ENCODE measurements around the gene MAST4.
A peak's percentile ranks its signal among the peaks of the same experiment; 100 is the strongest.
"Not testable (repeated sequence)": the region's sequence is repeated elsewhere in the genome, so short reads cannot be mapped to it uniquely, and the experiment has no call there.

The MAST4 gene

DNA sequence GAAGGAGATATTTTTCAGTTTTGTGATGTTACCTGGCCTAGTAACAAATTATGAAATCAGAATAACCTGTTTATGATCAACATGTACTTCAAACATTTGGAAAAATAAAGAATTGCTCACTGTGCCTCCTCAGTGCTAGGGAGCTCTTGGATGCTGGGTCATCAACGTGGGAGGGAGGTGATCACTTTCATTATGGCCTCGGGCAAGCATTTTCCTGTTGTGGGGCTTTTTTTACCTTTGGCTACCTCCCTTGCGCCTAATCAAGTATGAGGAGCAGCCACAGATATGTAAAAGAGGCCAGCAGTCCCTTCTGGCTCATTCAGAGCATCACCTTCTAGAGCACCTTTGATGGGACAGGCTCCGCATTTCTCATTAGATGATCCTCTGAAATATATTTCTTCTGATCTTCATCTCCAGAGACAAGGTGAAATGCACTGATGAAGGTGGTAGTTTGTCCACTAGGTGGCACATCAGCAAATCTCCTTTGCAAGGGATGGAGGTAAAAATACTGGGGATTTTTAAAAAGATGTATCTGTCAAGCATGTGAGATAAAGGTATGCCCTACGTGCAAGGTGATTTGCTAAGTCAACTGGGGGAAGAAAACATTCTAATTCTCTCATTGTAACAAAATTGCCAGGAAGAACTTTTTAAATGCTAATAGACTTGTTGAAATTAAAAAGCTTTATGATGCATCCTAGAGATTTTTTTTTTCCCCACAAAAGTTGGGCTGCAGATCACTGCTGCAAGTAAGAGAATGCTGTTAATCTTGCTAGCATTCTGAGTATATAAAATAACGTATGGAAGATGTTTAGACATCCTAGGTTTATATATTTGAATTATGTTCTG, 218.2 kb downstream of the MAST4 start:
- peak; percentile 7 for DNase-seq

- no peak for DNase-seq
Measured at GRCh38 chr5:66818304-66818934, 222.2 kb downstream of the MAST4 start.

DNA sequence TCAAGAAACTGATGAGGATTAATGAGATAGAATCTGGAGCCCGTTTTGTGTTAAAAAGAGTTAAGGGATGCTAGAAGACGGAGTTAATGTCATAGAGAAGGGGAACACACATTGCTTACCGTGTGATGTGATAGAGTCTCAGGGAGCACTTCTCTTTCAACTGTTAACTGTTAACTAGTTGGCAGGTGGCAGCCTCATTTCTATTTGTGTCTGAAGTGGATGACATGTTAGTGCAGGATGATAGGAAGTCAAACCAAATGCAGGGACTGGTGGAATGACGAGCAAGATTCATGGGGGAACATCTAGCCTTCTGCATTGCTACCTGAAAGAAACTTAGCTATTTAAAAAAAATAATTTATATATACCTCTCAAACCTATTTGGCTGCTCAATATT, 222.7 kb downstream of the MAST4 start:
- DNase-seq: peak; percentile 40

GRCh38 chr5:66820630-66821207, 224.5 kb downstream of the MAST4 start:
- no peak for DNase-seq

DNA sequence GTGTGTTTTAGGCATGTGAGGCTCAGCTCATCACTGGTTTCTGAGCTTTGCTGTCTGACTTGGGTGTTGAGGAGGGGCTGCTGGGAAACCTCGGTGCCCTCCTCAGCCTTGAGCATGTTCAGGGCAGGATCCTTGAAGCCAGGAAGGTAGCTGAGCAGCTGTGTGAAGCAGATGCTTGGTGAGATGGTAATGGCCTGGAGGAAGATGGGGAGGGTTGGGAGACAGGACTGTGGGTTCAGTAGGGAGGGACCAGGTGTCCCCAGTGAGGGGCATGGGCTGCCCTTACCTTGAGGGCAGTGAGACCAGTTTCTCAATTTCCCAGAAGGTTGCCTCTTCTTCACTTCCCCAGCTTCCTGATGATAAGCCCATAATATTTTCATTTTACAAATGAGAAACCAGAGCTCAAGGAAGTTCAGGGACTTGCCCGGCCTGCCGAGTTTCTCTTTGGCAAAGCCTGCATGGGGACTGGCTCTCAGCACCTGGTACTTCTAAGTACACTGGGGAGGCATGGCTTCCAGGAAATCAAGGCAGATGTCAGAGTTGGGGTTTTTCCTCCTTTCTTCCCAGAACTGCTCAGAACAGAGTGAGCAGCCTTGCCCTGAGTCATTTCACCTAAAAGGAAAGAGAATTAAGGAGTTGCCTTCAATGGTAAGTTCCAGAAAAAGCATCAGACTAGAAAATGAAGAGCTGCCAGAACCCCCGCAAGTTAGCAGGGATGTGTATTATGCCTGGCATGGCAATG, 225.7 kb downstream of the MAST4 start:
- no peak for DNase-seq

GRCh38 chr5:66822906-66823305, 226.7 kb downstream of the MAST4 start:
- DNase-seq: not testable (repeated sequence)

DNA sequence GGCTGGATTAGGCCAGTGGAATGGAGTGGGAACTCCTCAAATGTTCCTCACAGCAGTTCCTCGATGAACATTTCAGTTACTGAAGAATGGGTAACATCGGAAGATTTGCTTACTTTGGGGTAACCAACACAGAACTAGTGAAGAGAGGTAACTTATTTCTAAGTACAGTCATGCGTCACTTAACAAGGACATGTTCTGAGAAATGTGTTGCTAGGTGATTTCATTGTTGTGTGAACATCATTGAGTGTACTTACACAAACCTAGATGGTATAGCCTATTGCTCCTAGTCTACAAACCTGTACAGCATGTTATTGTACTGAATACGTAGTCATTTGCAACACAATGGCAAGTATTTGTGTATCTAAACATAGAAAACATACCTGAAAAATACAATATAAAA, 228.3 kb downstream of the MAST4 start:
- DNase-seq: no peak

DNA sequence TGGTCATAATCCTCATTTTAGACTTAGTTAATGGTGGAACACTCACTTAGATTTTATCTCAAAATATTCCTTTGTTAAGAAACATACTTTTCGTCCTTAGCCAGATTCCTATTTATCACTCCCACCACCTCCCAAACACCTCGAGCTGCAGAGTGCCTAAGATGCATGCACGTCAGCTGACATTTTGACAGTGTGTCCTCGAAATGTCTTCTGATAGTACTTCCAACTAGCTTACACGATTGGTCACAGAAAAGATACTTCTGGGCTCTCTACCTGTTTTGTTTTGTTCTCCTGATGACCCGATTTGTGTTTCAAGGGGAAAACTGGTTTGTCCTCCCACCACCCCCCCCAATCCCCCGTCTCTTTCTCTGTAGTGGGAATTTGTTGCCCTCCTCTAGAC, 230.1 kb downstream of the MAST4 start:
- no peak for DNase-seq

DNA sequence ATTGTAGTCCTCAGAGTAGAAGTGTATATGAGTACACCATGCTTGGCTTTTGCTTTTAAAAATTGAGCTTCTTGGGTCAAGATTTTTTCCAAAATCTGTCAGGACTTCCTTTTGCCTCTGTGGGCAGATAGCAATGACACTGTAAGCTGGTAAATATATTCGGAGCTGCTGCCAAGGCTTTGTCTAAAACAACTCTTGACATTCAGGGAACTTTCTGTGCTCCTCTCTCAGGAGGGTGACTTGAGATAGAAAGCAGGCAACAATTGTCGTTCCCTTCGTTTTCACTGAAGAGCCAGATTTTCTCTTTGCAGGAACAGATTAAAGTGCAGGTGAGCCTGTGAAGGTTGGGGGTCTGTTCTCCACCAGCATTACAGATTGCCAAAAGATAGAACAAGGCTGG, 230.5 kb downstream of the MAST4 start:
- DNase-seq: no peak

- no peak for DNase-seq
Measured at GRCh38 chr5:66828046-66828547, 231.9 kb downstream of the MAST4 start.

DNA sequence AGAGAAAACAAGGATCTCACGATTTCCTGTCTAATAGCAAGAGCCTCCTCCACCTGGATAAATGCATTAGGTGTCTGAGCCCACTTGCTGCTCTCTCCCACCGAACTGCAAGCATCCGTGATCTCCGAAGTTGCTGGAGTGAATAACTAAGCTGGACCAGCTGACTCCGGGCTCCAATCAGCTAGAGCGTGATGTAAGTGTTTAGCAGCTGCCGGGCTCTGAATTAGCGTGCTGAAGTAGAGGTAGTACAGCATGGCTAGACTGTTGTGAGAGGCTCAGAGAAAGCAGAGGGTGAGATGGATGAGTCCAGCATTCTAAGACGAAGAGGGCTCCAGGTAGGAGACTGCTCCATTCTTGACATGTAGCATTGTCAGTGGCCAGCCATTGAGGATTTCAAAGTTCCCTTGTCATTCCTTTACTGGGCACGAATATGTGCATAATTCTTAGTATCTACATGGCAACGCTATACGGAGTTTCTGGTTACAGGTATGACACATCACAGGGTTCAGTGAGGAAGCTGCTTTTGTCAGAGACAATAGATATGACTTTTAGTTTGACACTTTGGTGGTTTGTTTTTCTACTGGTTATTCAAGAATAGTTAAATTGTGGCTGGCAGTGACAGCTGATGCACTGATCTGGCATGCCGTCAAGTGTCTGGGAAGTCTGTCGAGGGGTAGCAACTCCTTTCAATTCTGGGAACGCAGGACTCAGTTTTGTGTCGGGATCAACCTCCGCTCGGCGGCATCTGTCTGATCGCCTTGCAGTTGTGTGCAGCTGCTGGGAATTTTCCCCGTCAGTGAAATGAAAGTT, 232.6 kb downstream of the MAST4 start:
- DNase-seq: peak; percentile 74

DNA sequence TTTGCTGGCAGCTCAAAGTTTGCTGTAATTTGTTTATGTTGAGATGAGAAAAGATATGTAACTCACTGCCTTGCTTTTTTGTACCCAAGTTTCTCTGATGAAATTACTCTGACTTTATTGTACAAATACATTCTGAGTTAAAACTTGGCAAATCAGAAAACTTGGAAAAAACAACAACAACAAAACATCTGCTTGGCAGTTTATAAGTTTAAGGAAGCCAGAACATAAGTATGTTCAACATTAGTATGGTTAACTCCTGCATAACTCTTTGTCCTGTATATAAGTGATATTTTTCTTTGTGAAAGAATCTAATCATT, 233.1 kb downstream of the MAST4 start:
- DNase-seq: no peak

- DNase-seq: no peak
Measured at GRCh38 chr5:66829826-66830225, 233.6 kb downstream of the MAST4 start.

- no peak for DNase-seq
Measured at GRCh38 chr5:66830636-66831035, 234.4 kb downstream of the MAST4 start.

DNA sequence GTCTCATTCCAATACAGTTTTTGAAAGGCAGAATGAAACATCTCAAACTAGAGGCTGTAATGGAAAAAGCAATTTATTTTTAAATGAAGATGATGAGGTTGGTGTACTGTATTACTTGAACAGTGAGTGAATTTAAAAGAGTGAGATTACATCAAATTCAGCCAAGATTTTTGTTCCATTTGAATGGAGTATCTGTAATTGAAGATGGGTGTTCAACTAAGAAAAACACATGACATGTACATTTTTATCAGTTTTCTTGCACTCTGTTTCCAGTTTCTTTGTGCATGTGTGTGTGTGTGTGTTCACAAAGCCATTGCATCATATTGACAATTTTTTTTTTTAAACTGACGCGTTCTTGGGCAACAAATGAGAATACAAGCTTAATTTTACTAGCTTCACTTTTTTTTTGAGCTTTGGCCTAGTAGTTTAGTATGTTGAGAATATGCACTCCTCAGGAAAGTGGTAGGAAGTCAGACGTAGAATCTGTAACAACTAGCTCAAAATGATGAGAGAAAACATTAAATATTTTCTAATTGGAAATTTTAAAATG, 243.5 kb downstream of the MAST4 start:
- DNase-seq: no peak

- no peak for DNase-seq
Measured at GRCh38 chr5:66840511-66841013, 244.4 kb downstream of the MAST4 start.

DNA sequence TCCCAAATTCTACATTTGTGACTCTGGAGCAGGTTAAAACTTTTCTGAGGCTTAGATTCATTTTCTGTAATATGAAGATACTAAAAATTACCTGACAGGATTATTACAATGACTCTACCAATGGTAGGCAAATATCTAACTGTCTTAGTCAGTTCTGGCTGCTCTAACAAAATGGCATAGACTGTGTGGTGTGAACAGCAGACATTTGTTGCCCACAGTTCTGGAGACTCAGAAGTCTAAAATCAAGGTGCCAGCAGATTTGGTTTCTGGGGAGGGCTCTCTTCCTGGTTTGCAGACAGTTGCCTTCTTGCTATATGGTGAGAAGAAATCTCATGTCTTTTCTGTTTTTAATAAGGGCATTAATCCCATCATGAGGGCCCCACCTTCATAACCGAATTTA, 245.1 kb downstream of the MAST4 start:
- no peak for DNase-seq

GRCh38 chr5:66842540-66842939, 246.3 kb downstream of the MAST4 start:
- no peak for DNase-seq

DNA sequence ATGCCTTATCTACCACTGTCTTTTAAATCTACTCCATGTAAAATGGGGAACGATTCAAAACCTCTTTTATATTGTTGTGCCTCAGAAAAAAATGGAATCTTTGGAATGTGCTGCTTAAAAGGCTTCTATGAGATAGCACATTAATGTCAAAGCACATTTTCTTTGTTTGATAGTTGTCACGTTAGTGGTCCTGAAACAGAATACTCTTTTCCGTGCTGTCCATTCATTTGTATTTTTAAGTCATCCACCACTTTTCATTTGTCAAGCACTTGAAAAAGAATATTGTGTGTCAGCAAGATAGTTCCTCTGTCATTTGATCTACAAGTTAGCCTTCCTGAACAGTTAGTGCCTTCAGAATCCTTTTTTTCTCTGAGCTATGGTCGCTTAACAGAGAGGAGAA, 246.9 kb downstream of the MAST4 start:
- DNase-seq: no peak

- no peak for DNase-seq
Measured at GRCh38 chr5:66848749-66849641, 252.8 kb downstream of the MAST4 start.

- DNase-seq: no peak
Measured at GRCh38 chr5:66849803-66850202, 253.6 kb downstream of the MAST4 start.

Data from NCI-H2171 treated with DMSO at 0.1 percent for 48 hours (cell line).